ENCODE data around the gene PHC2. TPM values are rescaled to one million over a fixed set of nuclear protein-coding genes. Genes with fewer than 3 reads are reported as not detected.

PHC2 gene
- total and polyA plus RNA-seq, 2 of the 13 experiments (the other 11 are each of a cell fraction or from before 2014, with no cell fraction given), result 52.5 to 84.9 TPM

DNA sequence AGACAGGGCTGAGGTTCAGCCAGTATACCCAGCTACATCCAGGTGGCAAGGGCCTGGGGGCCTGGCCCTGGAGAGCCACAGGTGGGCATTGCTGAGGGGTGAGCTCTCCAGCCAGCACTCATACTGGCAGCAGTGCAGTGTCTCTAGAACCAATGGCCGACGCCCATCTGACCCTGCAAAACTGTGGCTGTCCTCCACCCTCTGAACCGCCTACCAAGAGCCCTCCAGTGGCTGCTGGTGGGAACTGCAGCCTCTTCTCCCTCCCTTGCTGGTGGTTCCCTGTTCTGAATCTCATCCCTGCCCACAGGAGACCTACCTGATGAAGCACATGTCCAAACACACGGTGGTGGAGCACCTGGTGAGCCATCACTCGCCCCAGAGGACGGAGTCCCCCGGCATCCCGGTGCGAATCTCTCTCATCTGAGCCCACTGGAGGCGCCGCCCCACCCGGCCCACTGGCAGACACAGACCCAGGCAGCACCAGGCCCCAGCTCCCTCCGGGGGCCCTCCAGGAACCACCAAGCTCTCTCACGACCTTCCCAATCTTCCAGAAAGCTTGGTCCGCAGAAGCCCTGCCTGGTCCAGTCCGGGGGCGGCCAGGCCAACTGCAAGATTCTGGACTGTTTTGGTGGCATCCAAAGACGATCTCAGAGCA, 132.1 kb downstream of the PHC2 start (continued):
- no peak for TF ChIP-seq ZNF468 (CRISPR knock-in tag; IDR thresholded peaks at IDR 0.05)
- TF ChIP-seq HHEX (CRISPR knock-in tag; IDR thresholded peaks at IDR 0.05), result no peak
- no peak for TF ChIP-seq FOXA3 (CRISPR knock-in tag; IDR thresholded peaks at IDR 0.05)
- TF ChIP-seq RAD21 (CRISPR knock-in tag; IDR thresholded peaks at IDR 0.05), result peak; percentile 78
- TF ChIP-seq, protein P1, sequence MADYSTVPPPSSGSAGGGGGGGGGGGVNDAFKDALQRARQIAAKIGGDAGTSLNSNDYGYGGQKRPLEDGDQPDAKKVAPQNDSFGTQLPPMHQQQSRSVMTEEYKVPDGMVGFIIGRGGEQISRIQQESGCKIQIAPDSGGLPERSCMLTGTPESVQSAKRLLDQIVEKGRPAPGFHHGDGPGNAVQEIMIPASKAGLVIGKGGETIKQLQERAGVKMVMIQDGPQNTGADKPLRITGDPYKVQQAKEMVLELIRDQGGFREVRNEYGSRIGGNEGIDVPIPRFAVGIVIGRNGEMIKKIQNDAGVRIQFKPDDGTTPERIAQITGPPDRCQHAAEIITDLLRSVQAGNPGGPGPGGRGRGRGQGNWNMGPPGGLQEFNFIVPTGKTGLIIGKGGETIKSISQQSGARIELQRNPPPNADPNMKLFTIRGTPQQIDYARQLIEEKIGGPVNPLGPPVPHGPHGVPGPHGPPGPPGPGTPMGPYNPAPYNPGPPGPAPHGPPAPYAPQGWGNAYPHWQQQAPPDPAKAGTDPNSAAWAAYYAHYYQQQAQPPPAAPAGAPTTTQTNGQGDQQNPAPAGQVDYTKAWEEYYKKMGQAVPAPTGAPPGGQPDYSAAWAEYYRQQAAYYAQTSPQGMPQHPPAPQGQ (CRISPR knock-in tag; IDR thresholded peaks at IDR 0.05; ENCODE audit: borderline replicate concordance), result no peak
- TF ChIP-seq IRX3 (CRISPR knock-in tag; IDR thresholded peaks at IDR 0.05; ENCODE audit: borderline replicate concordance, low read depth), result no peak
- TF ChIP-seq PTBP1 (IDR thresholded peaks at IDR 0.05; ENCODE audit: low read depth, low read length, poor library complexity, severe bottlenecking), result no peak
- no peak for TF ChIP-seq MZF1 (CRISPR knock-in tag; IDR thresholded peaks at IDR 0.05; ENCODE audit: borderline replicate concordance)
- TF ChIP-seq GABPB1 (CRISPR knock-in tag; IDR thresholded peaks at IDR 0.05), result no peak
- no peak for TF ChIP-seq ZNF782 (CRISPR knock-in tag; IDR thresholded peaks at IDR 0.05; ENCODE audit: borderline replicate concordance)
- TF ChIP-seq JUN (CRISPR knock-in tag; IDR thresholded peaks at IDR 0.05), result no peak
- TF ChIP-seq, protein P2, sequence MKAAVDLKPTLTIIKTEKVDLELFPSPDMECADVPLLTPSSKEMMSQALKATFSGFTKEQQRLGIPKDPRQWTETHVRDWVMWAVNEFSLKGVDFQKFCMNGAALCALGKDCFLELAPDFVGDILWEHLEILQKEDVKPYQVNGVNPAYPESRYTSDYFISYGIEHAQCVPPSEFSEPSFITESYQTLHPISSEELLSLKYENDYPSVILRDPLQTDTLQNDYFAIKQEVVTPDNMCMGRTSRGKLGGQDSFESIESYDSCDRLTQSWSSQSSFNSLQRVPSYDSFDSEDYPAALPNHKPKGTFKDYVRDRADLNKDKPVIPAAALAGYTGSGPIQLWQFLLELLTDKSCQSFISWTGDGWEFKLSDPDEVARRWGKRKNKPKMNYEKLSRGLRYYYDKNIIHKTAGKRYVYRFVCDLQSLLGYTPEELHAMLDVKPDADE (CRISPR knock-in tag; IDR thresholded peaks at IDR 0.05), result no peak
- no peak for TF ChIP-seq ZFP90 (CRISPR knock-in tag; IDR thresholded peaks at IDR 0.05; ENCODE audit: borderline replicate concordance)
- TF ChIP-seq TEAD3 (CRISPR knock-in tag; optimal IDR thresholded peaks at IDR 0.05; ENCODE audit: borderline replicate concordance), result peak; percentile 26
- TF ChIP-seq GABPA (IDR thresholded peaks at IDR 0.05; ENCODE audit: low read depth, low read length), result no peak
- no peak for TF ChIP-seq GABPA (CRISPR knock-in tag; IDR thresholded peaks at IDR 0.05; ENCODE audit: low read depth)
- TF ChIP-seq ZNF572 (CRISPR knock-in tag; IDR thresholded peaks at IDR 0.05), result no peak
- TF ChIP-seq TBX3 (IDR thresholded peaks at IDR 0.05; ENCODE audit: borderline replicate concordance), result no peak
- TF ChIP-seq ZNF232 (CRISPR knock-in tag; IDR thresholded peaks at IDR 0.05; ENCODE audit: borderline replicate concordance), result no peak
- TF ChIP-seq, protein P3, sequence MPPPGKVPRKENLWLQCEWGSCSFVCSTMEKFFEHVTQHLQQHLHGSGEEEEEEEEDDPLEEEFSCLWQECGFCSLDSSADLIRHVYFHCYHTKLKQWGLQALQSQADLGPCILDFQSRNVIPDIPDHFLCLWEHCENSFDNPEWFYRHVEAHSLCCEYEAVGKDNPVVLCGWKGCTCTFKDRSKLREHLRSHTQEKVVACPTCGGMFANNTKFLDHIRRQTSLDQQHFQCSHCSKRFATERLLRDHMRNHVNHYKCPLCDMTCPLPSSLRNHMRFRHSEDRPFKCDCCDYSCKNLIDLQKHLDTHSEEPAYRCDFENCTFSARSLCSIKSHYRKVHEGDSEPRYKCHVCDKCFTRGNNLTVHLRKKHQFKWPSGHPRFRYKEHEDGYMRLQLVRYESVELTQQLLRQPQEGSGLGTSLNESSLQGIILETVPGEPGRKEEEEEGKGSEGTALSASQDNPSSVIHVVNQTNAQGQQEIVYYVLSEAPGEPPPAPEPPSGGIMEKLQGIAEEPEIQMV (CRISPR knock-in tag; IDR thresholded peaks at IDR 0.05; ENCODE audit: low read depth), result no peak
- no peak for TF ChIP-seq HCFC1 (IDR thresholded peaks at IDR 0.05; ENCODE audit: low read depth, low read length)
- no peak for TF ChIP-seq PHF20 (CRISPR knock-in tag; IDR thresholded peaks at IDR 0.05)
- TF ChIP-seq, protein P4, sequence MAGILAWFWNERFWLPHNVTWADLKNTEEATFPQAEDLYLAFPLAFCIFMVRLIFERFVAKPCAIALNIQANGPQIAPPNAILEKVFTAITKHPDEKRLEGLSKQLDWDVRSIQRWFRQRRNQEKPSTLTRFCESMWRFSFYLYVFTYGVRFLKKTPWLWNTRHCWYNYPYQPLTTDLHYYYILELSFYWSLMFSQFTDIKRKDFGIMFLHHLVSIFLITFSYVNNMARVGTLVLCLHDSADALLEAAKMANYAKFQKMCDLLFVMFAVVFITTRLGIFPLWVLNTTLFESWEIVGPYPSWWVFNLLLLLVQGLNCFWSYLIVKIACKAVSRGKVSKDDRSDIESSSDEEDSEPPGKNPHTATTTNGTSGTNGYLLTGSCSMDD (CRISPR knock-in tag; IDR thresholded peaks at IDR 0.05), result no peak
- TF ChIP-seq, protein P5, sequence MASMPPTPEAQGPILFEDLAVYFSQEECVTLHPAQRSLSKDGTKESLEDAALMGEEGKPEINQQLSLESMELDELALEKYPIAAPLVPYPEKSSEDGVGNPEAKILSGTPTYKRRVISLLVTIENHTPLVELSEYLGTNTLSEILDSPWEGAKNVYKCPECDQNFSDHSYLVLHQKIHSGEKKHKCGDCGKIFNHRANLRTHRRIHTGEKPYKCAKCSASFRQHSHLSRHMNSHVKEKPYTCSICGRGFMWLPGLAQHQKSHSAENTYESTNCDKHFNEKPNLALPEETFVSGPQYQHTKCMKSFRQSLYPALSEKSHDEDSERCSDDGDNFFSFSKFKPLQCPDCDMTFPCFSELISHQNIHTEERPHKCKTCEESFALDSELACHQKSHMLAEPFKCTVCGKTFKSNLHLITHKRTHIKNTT (CRISPR knock-in tag; IDR thresholded peaks at IDR 0.05), result no peak
- TF ChIP-seq, protein P6, sequence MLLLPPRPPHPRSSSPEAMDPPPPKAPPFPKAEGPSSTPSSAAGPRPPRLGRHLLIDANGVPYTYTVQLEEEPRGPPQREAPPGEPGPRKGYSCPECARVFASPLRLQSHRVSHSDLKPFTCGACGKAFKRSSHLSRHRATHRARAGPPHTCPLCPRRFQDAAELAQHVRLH (CRISPR knock-in tag; IDR thresholded peaks at IDR 0.05; ENCODE audit: borderline replicate concordance, low read depth), result no peak

Data from HepG2 (cell line).